Upper lobe of right lung (tissue), 1 donor: ENCODE data around the gene FBXL14. TPM values are rescaled to one million over a fixed set of nuclear protein-coding genes. Genes with fewer than 3 reads are reported as not detected.

Experiments
- ATAC-seq: fragments of 200-7000 bp; cut with Tn5 transposase; one replicate; pipeline ENCODE4 v1.9.1; 2020; ENCODE audit warnings: mild to moderate bottlenecking, moderate library complexity
- DNase-seq: peaks from one replicate; pipeline ENCODE4 v3.0.0-alpha.2; 2020
- H3K27ac ChIP-seq: fragments of 200-600 bp; one replicate; pipeline ENCODE4 v1.8.0; 2022
- H3K27me3 ChIP-seq: fragments of 200-600 bp; one replicate; pipeline ENCODE4 v1.8.0; 2022; ENCODE audit warnings: mild to moderate bottlenecking
- H3K36me3 ChIP-seq: fragments of 200-600 bp; one replicate; pipeline ENCODE4 v1.8.0; 2022
- H3K4me1 ChIP-seq: fragments of 200-600 bp; one replicate; pipeline ENCODE4 v1.8.0; 2022
- H3K4me3 ChIP-seq: fragments of 200-600 bp; one replicate; pipeline ENCODE4 v1.8.0; 2022; ENCODE audit warnings: mild to moderate bottlenecking
- H3K9me3 ChIP-seq: fragments of 200-600 bp; one replicate; pipeline ENCODE4 v1.8.0; 2022
- intact Hi-C: fragments of 100-400 bp; cut with DNase I; formaldehyde crosslinking; loops from one replicate; pipeline ENCODE4 v1.11.0; 2022
- total RNA-seq: library from RNA; stranded (reverse); fragmentation: NEBNext Ultra II Directional; extraction: Animal tissue kit (Norgen Biotek cat#: 25700); gene quantifications from one replicate; pipeline ENCODE4 v1.2.1, GENCODE V29; 2021
- TF ChIP-seq, protein P1 (sequence below): fragments of 200-600 bp; IDR thresholded peaks from one replicate; pipeline ENCODE4 v1.8.0; 2022; ENCODE audit warnings: antibody characterized with exemption
- donor health status: DM: no; HTN: yes; CAD: no; lungs with severe emphysema.

Gene FBXL14
- total RNA-seq, 1 donor from 2014 or later, result 17.3 TPM

DNA sequence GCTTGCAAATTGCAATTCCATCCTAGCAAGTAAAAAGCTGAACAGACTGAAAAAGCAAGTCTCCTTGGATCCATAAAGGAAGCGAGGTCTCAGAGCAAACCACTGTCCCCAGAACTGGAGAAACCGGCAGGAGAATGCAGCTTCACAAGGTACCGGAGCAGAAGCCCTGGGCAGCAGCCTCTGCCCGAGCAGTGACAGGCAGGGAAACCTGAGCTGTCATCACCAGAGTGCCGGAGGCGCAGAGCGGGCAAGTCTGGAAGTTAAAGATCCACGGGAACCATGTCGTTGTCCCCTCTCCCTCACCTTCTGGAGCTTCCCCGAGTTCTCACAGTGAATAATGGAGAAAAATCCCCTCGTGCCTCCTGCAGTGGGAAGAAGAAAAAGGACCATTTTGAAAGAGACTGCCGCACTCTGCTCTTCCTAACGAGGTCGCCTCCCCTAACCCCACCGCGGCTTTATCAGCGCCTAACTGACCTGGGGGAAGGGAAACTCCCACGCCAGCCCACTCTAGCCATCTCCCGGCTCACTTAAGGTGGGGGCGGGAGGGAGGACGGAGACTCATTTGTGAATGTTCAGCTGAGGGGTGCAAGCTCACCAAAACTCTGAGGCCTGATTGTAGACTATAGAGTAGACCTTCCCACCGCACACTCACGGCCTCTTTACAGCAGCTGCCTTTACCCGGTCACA, 27.8 kb downstream of the FBXL14 start:
- ATAC-seq, result no peak
- H3K27ac ChIP-seq, result no peak overlapping the region
- no peaks in the 10 kb centered on the region for H3K9me3 ChIP-seq
- H3K36me3 ChIP-seq, result no peaks in the 10 kb centered on the region
- no peak for DNase-seq
- H3K4me3 ChIP-seq, result no peak overlapping the region
- H3K27me3 ChIP-seq, result no peaks in the 10 kb centered on the region
- no peaks in the 10 kb centered on the region for H3K4me1 ChIP-seq
- intact Hi-C loops, result no loop called here
- TF ChIP-seq, protein P1, sequence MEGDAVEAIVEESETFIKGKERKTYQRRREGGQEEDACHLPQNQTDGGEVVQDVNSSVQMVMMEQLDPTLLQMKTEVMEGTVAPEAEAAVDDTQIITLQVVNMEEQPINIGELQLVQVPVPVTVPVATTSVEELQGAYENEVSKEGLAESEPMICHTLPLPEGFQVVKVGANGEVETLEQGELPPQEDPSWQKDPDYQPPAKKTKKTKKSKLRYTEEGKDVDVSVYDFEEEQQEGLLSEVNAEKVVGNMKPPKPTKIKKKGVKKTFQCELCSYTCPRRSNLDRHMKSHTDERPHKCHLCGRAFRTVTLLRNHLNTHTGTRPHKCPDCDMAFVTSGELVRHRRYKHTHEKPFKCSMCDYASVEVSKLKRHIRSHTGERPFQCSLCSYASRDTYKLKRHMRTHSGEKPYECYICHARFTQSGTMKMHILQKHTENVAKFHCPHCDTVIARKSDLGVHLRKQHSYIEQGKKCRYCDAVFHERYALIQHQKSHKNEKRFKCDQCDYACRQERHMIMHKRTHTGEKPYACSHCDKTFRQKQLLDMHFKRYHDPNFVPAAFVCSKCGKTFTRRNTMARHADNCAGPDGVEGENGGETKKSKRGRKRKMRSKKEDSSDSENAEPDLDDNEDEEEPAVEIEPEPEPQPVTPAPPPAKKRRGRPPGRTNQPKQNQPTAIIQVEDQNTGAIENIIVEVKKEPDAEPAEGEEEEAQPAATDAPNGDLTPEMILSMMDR, result no peak

DNA sequence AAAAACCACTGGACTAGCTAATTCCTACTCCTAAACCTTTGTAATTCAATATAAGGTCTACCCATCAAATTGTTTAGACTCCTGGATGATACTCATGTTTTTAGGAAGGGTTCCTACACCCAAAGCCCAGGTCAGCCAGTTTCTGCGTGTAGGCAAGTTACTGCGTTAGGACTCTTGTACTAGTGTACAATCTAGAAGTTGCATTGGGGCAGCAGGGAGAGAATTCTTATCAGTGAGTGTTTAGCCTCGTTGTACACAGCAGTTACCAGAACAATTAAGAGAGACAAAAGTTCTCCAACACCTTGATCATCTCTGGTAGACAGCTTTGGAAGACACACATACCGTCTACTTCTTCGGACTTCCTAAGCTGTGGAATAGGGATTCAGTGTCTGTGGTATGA, 29.2 kb downstream of the FBXL14 start:
- ATAC-seq, result no peak
- intact Hi-C loops, result no loop called here
- no peak for DNase-seq
- Histone ChIP-seq H3K27ac (no peak overlapping the region), H3K27me3 (no peaks in the 10 kb centered on the region), H3K9me3 (no peaks in the 10 kb centered on the region), H3K36me3 (no peaks in the 10 kb centered on the region), H3K4me3 (no peak overlapping the region), H3K4me1 (no peaks in the 10 kb centered on the region)
- TF ChIP-seq, protein P1, result no peak

DNA sequence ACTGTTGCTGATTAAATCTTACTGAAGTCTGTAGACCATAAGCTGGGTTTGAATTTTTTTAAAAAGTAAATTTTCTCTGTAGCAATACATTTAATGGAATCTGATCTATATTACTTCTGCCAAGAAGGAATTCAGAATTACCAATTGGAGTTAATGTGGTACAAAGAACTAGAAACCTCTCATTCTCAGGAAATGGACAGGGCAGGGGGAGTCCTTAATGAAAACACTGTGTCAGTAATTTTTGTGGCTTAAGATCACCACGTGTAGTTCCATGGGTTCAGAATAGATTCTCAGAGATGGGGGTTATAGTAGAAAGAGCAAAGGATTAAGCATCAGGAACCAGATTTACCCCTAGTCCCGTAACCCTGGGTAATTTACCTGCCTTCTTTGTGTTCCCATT, 30.3 kb downstream of the FBXL14 start:
- ATAC-seq, result no peak
- H3K27ac ChIP-seq, result no peak overlapping the region
- TF ChIP-seq, protein P1, result no peak
- H3K4me1 ChIP-seq, result no peaks in the 10 kb centered on the region
- no peaks in the 10 kb centered on the region for H3K9me3 ChIP-seq
- no peak for DNase-seq
- H3K4me3 ChIP-seq, result no peak overlapping the region
- H3K27me3 ChIP-seq, result no peaks in the 10 kb centered on the region
- intact Hi-C loops, result no loop called here
- H3K36me3 ChIP-seq, result no peaks in the 10 kb centered on the region

GRCh38 chr12:1562813-1563407, 31.5 kb downstream of the FBXL14 start:
- Histone ChIP-seq H3K27ac (no peak overlapping the region), H3K36me3 (no peaks in the 10 kb centered on the region), H3K27me3 (no peaks in the 10 kb centered on the region), H3K9me3 (no peaks in the 10 kb centered on the region), H3K4me1 (no peaks in the 10 kb centered on the region), H3K4me3 (no peak overlapping the region)
- intact Hi-C loops, result no loop called here
- no peak for DNase-seq
- TF ChIP-seq, protein P1, result no peak
- no peak for ATAC-seq

- Histone ChIP-seq H3K4me1 (no peaks in the 10 kb centered on the region), H3K27ac (no peak overlapping the region), H3K36me3 (no peaks in the 10 kb centered on the region), H3K27me3 (no peaks in the 10 kb centered on the region), H3K4me3 (no peak overlapping the region), H3K9me3 (no peaks in the 10 kb centered on the region)
- TF ChIP-seq, protein P1, result no peak
- DNase-seq (no peak), ATAC-seq (no peak)
- intact Hi-C loops, result no loop called here
These were observed 33.7 kb downstream of the FBXL14 start for GRCh38 chr12:1560704-1561103.
